Suppressor macrophage treated with lipopolysaccharide for 4 hours (primary cell): Measurements from ENCODE around the gene BROX.
"Not testable (repeated sequence)": the region's sequence is repeated elsewhere in the genome, so short reads cannot be mapped to it uniquely, and the experiment has no call there.

Source experiments
- DNase-seq: peaks from one replicate; pipeline ENCODE4 v3.0.0-alpha.2; 2020

The BROX gene

DNA sequence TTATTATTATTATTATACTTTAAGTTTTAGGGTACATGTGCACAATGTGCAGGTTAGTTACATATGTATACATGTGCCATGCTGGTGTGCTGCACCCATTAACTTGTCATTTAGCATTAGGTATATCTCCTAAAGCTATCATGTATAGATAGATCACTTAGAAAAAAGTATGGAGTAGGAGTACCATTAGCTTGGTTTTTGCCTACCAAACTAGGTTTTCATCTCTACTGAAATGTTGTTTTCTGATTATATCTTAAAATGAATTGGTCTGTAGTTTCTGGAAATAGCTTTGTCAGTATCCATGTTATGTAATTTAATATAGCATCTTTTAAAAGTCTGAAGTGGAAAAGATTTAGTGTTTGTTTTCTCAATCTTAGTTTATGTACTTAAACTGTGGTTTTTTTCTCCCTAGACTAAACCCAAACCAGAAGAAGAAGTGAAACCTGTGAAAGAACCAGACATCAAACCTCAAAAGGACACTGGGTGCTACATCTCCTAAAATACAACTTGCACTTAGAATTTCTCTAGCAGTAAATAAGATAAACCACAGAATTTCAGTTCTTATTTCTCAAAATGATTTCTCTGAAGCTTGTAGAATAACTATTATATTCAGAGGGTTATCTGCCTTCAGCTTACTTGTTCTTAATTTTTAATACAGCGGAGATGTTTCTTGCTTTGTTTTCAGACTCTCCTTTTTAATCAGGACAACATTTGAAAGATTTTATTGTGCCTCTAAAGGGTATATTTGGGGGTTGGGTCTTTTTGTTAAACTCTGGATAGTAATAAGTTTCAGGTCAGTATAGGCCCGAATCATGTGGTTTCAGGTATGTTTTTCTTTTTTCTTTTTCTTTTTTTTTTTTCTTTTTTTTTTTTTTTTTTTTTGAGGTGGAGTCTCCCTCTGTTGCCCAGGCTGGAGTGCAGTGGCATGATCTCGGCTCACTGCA, 20.1 kb downstream of the BROX start:
- peak; percentile 47 for DNase-seq

- DNase-seq, result no peak
These were observed 22.4 kb downstream of the BROX start for GRCh38 chr1:222734740-222735139.

DNA sequence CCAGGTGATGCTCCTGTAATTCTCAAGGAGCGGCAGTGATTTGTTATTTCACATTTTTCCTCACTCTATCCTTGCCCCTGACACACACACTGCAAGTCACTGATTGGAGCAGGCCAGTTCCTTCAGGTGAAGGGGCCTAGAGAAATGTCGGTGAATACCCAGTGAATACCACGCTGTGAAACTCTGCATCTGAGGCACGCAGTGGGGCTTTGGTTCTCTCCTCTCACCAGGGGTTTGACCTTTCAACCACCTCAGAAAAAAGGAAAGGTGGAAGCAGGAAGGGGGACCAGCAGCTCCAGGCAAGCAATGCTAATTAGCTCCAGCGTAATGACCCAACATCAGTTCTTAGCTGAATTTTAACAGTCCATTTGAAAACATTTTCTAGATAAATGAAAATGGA, 24.1 kb downstream of the BROX start:
- no peak for DNase-seq

DNA sequence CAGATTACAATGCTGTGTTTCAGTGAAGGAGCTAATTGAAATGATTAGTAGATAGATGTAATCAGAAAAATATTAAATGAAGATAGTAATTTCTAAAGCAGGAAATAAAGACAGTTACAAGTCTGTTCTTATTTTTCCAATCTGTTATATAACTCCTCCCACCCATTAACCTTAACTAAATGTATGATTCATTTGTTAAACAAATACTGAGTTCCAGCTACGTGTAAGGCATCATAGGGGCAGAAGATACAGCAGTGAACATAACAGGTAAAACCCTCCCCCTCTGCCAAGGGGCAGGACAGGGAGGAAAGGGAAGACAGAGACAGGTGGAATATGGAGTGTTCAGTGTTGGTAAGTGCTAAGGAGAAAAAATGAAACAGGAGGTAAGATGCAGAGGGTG, 24.6 kb downstream of the BROX start, which contains the start of gene FAM177B:
Gene FAM177B, plus strand, starts transcription at position 231 of the 400 bp plus-strand sequence. CDS start 9,344 bp downstream, outside the sequence.
- DNase-seq, result no peak

DNA sequence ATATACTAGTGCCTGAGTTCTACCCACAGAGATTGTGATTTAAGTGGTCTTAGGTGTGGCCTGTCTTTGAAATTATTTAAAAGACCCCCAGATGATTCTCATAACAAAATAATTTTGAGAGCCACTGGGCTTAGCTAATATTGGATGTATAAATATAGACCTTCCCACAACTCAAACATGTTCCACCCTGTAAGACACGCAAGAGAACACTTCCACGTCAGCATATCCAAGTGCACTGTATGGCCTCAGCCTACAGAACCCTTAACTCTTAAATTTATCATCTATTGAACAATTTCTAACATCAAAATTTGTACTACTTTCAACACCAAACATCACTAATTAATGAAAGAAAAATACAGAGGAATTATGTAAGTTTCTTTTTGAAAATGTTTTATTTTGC, 27.1 kb downstream of the BROX start:
- DNase-seq, result no peak

GRCh38 chr1:222739929-222740328, 27.6 kb downstream of the BROX start:
- DNase-seq, result no peak

DNA sequence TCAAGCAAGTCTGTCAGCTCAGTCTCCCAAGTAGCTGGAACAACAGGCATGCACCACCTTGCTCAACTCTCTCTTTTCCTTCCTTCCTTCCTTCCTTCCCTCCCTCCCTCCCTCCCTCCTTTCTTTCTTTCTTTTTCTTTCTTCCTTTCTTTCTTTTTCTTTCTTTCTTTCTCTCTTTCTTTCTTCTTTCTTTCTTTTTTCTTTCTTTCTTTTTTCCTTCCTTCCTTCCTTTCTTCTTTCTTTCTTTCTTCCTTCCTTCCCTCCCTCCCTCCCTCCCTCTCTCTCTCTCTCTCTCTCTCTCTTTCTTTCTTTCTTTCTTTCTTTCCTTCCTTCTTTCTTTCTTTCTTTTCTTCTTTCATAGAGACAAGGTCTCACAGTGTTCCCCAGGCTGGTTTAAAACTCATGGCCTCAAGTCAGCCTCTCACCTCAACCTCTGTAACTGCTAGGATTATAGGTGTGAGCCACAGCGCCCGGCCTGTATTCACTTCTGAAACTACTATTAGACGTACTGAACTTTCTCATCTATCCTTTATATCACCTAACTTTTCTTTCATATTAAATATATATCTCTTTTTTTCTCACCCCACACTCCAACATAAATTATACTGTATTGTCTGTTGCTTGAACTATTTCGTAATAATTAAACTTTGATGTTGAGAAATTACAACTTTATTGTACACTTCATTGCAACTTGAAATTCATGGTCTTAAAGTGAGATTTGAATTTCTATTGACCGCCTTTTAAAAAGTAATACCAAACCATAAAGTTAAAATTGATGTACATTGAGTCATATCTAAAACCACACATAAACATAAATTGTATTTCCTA, 29.5 kb downstream of the BROX start:
- not testable (repeated sequence) for DNase-seq

DNA sequence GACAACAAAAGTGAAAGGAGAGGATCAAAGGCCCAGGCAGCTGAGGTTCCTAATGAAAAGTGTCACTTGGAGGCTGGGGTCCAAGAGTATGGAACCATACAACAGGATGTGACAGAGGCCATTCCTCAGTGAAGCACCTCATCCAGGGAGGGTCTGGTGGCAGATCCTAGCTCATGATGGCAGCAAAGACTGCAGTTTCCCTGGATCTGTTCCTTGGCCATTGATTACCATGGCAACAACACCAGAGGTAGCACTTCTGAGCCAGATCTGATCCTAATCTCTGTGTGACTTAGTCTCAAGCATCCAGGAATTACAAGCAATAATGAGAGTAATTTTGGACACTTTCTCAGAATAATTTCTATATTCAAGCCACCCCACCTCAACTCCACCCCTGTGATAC, 37.6 kb downstream of the BROX start:
- no peak for DNase-seq

- DNase-seq, result peak; percentile 54
These were observed 38.3 kb downstream of the BROX start for GRCh38 chr1:222750651-222751050.

- no peak for DNase-seq
These were observed 38.9 kb downstream of the BROX start for GRCh38 chr1:222751255-222751654.

DNA sequence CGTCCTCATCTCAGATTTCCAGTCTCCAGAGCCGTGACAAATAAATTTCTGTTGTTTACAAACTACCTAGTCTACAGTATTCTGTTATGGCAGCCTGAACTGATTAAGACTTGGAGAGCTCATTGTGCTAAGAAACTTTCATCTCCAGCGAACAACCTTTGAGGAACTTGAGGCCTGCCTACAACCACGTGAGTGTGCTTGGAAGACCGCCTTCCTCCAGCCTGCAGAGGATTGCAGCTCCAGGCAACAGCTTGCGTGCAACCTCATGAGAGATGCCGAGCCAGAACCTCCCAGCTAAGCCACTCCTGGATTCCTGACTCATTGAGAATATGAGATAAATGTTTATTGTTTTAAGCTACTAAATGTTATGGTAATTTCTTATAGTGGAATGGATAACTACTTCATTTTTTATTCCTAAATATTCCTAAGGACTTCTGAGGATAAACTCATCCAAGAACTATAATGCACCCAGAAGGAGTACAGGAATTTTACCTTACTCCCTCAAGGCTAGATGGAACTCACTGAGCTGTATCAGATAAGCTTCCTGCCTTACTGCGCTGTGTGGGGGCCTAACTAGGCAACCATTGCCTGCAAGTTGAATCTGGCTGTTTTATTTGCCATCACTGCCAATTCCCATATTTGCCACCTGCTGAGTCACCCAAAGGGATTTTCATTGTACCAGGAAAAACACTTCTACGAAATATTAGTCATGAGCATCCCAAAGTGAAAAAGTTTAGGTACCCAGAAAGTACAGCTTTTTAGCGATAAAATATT, 42.2 kb downstream of the BROX start:
- DNase-seq, result peak; percentile 66

GRCh38 chr1:222757646-222758268, 45.4 kb downstream of the BROX start:
- DNase-seq, result no peak

DNA sequence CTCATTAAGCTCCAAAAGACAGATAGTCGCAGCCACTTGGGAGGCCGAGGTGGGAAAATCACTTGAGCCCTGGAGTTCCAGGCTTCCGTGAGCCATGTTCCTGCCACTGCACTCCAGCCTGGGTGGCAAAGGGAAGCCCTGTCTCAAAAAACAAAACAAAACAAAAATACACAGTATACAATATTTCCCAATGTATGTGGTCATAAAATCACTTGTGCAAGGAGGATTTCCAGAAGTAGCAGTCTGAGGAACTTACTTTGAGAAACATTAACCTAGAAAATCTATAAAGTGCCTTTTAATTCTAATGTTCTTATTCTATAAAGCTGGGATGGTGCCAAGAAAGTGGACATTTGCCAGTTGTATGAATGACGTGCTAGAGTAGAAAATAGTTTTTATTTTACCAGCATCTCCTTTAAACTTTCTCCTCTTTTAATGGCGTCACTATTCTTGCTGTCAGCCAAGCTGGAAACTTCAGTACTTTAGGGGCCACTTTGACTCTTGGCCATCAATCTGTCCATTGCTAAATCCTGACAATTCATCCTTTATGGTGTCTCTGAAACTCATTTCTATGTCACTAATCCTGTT, 47.2 kb downstream of the BROX start:
- peak; percentile 27 for DNase-seq

GRCh38 chr1:222761083-222761482, 48.7 kb downstream of the BROX start:
- no peak for DNase-seq

- not testable (repeated sequence) for DNase-seq
These were observed 49.8 kb downstream of the BROX start for GRCh38 chr1:222762178-222762577.

DNA sequence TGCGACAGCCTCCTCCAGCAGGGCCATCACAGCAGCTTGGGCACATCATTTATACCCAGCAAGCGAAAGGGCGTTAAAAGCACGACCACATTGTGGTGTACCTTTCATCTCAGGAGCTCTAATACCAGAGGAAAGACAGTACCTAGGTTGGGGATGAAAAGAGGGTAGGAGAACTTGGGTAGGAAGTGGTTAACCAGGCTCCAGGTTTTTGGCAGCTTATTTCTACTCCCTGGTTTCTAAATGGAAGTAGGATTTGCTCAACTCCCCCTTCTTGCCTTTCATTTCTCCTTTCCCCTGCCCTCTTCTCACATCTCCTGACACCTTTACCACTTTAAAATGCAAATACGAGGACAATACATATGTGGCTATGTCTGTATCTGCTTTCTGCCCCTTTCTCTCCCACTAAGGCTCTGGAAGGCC, 54.8 kb downstream of the BROX start:
- no peak for DNase-seq

DNA sequence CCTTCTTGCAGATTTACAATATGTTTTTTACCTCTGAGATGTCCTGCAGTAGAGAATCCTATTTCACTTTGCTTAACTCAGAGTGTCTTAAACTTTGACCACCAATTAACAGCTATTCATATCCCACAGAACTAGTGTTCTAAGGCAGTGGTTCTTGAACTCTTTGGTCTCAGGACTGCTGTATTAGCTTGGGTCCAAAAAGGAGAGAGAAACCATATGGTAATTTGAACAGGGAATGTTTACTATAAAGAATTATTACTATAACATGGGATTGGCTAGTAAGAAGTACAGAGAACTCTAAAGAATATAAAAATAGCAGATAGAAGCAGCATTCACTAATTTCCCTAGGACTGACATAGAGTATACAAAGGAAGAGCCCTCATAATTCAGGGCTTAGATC, 56.2 kb downstream of the BROX start:
- DNase-seq, result no peak

- DNase-seq, result peak; percentile 37
These were observed 56.8 kb downstream of the BROX start for GRCh38 chr1:222769181-222769580.

- no peak for DNase-seq
These were observed 57.7 kb downstream of the BROX start for GRCh38 chr1:222769971-222770620.

GRCh38 chr1:222772996-222773379, 60.6 kb downstream of the BROX start:
- DNase-seq, result no peak

DNA sequence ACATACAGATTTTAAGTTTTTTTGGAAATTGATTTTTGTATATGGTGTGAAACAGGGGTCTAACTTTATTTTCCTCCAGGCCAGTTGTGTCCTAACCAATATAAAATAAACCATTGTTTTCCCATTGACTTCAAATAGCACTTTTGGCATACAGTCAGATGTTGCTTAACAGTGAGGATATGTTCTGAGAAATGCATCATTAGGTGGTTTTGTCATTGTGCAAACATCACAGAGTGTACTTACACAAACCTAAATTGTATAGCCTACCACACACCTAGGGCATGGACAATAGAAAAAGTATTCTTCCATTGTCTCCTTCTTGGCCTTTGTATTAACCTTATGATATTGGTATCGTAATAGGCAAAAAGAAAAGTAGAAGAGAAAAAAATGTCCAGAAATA, 65.1 kb downstream of the BROX start:
- DNase-seq, result no peak

GRCh38 chr1:222777977-222778376, 65.6 kb downstream of the BROX start:
- DNase-seq, result no peak
